H1 (cell line): ENCODE measurements around the gene CYP2J2. TPM values are rescaled to one million over a fixed set of nuclear protein-coding genes. Genes with fewer than 3 reads are reported as not detected.

ENCODE experiments used
- CTCF ChIA-PET: fragments of 300-600 bp; sonication (Branson Sonifier 250); formaldehyde crosslinking; loops from one replicate; lab custom pipeline; 2021; ENCODE audit not compliant: partially characterized antibody; lab: Charles Lee
- POLR2A ChIA-PET: fragments of 300-600 bp; sonication (Branson Sonifier 250); formaldehyde crosslinking; loops from one replicate; lab custom pipeline; 2021; ENCODE audit warnings: inconsistent platforms; ENCODE audit not compliant: partially characterized antibody; lab: Charles Lee
- DNase-seq, 2 experiments: peaks; one replicate each; pipeline versions ENCODE4 v3.0.0 to v3.0.0-alpha.2; 2010 to 2022; ENCODE audit warnings: low spot score in 2 of 2, low read depth in 1 of 2, mixed read lengths in 1 of 2
- FAIRE-seq: peaks from 2 replicates; lab custom pipeline; 2011; peaks lifted over from hg19 to GRCh38; lab: Jason Lieb, UNC
- H2AFZ ChIP-seq: 2 replicates; pipeline ENCODE4 v1.8.1; 2012; ENCODE audit warnings: low read length, inconsistent platforms
- H2AK5ac ChIP-seq: 2 replicates; pipeline ENCODE4 v1.6.1; 2013; ENCODE audit warnings: low read depth, low read length
- H2BK120ac ChIP-seq: replicated peaks from 2 replicates; pipeline ENCODE3; 2013; ENCODE audit warnings: low read depth, low read length, inconsistent platforms
- H2BK12ac ChIP-seq: 2 replicates; pipeline ENCODE4 v1.6.1; 2013; ENCODE audit warnings: low read depth, low read length
- H2BK15ac ChIP-seq: 2 replicates; pipeline ENCODE4 v1.6.1; 2013; ENCODE audit warnings: low read length
- H2BK20ac ChIP-seq: 2 replicates; pipeline ENCODE4 v1.6.1; 2013; ENCODE audit warnings: low read length
- H2BK5ac ChIP-seq: 2 replicates; pipeline ENCODE4 v1.6.1; 2013; ENCODE audit warnings: low read depth, low read length
- H3K14ac ChIP-seq: 2 replicates; pipeline ENCODE4 v1.6.1; 2013; ENCODE audit warnings: inconsistent platforms; ENCODE audit not compliant: insufficient read length
- H3K18ac ChIP-seq: 2 replicates; pipeline ENCODE4 v1.6.1; 2013; ENCODE audit warnings: low read length; ENCODE audit errors: extremely low read depth
- H3K23ac ChIP-seq: 2 replicates; pipeline ENCODE4 v1.6.1; 2013; ENCODE audit warnings: inconsistent platforms; ENCODE audit not compliant: insufficient read length
- H3K23me2 ChIP-seq: 2 replicates; pipeline ENCODE4 v1.6.1; 2013; ENCODE audit warnings: low read depth, low read length
- H3K27ac ChIP-seq: 2 replicates; pipeline ENCODE4 v1.6.1; 2011; ENCODE audit warnings: low read depth, low read length, inconsistent platforms
- H3K27me3 ChIP-seq, 4 experiments: replicated peaks in 1 of 4; 1 replicate in 1 of 4; 2 replicates in 3 of 4; pipeline versions ENCODE4 v1.6.1 to v1.8.1; 2011 to 2013; ENCODE audit warnings: low read length in 3 of 4, mild to moderate bottlenecking in 3 of 4, inconsistent platforms in 2 of 4, mixed read lengths in 2 of 4, moderate library complexity in 1 of 4; ENCODE audit not compliant: control insufficient read depth in 3 of 4, insufficient read depth in 3 of 4; ENCODE audit errors: extremely low read depth in 1 of 4
- H3K36me3 ChIP-seq, 4 experiments: 2 replicates each; pipeline versions ENCODE4 v1.6.1 to v1.8.1; 2011 to 2013; ENCODE audit warnings: mild to moderate bottlenecking in 4 of 4, low read length in 3 of 4, moderate library complexity in 2 of 4, control low read depth in 1 of 4, inconsistent platforms in 1 of 4; ENCODE audit not compliant: insufficient read depth in 4 of 4, control insufficient read depth in 2 of 4
- H3K4ac ChIP-seq: replicated peaks from 2 replicates; pipeline ENCODE3; 2013; ENCODE audit warnings: low read length, low read depth, mixed read lengths, inconsistent platforms; ENCODE audit not compliant: insufficient read length
- H3K4me1 ChIP-seq, 4 experiments: replicated peaks in 1 of 4; 1 replicate in 1 of 4; 2 replicates in 3 of 4; pipeline versions ENCODE4 v1.6.1 to v1.8.1; 2011 to 2013; ENCODE audit warnings: low read length in 3 of 4, inconsistent platforms in 2 of 4, mixed read lengths in 1 of 4; ENCODE audit not compliant: insufficient read depth in 4 of 4, control insufficient read depth in 3 of 4
- H3K4me2 ChIP-seq, 2 experiments: 2 replicates each; pipeline versions ENCODE4 v1.6.1 to v1.8.1; 2011 to 2013; ENCODE audit warnings: low read depth in 2 of 2, low read length in 2 of 2, control low read depth in 1 of 2, inconsistent platforms in 1 of 2, mild to moderate bottlenecking in 1 of 2; ENCODE audit not compliant: insufficient read depth in 1 of 2
- H3K4me3 ChIP-seq, 4 experiments: fragments of 200-600, 300-600 bp in 1 of 4; sonication (generic), shearing (Covaris generic), sonication (Bioruptor Twin) in 1 of 4; 2 replicates each; pipeline versions ENCODE4 v1.5.1 to v1.8.1; 2011 to 2016; ENCODE audit warnings: low read length in 4 of 4, low read depth in 3 of 4, control low read depth in 2 of 4, inconsistent platforms in 2 of 4, mild to moderate bottlenecking in 2 of 4, mixed read lengths in 1 of 4, moderate library complexity in 1 of 4; ENCODE audit not compliant: insufficient read depth in 2 of 4; ENCODE audit errors: extremely low read depth in 1 of 4
- H3K56ac ChIP-seq: replicated peaks from 2 replicates; pipeline ENCODE3; 2013; ENCODE audit warnings: low read depth, mild to moderate bottlenecking, mixed read lengths, low read length, inconsistent platforms; ENCODE audit not compliant: insufficient read length
- H3K79me1 ChIP-seq: 2 replicates; pipeline ENCODE4 v1.6.1; 2013; ENCODE audit warnings: low read depth, low read length, control low read depth
- H3K79me2 ChIP-seq, 2 experiments: 2 replicates each; pipeline versions ENCODE4 v1.6.1 to v1.8.1; 2012 to 2013; ENCODE audit warnings: low read length in 2 of 2, mild to moderate bottlenecking in 2 of 2, inconsistent platforms in 1 of 2; ENCODE audit not compliant: insufficient read depth in 2 of 2, control insufficient read depth in 1 of 2
- H3K9ac ChIP-seq, 4 experiments: replicated peaks in 1 of 4; 1 replicate in 1 of 4; 2 replicates in 3 of 4; pipeline versions ENCODE4 v1.6.1 to v1.8.1; 2011 to 2013; ENCODE audit warnings: low read depth in 3 of 4, low read length in 3 of 4, control low read depth in 2 of 4, mild to moderate bottlenecking in 2 of 4, moderate library complexity in 2 of 4, inconsistent platforms in 1 of 4; ENCODE audit errors: extremely low read depth in 1 of 4
- H3K9me3 ChIP-seq, 2 experiments: 2 replicates each; pipeline versions ENCODE4 v1.6.1 to v1.8.1; 2012 to 2013; ENCODE audit warnings: mild to moderate bottlenecking in 2 of 2, moderate library complexity in 2 of 2, control low read depth in 1 of 2, inconsistent platforms in 1 of 2, low read depth in 1 of 2, low read length in 1 of 2, mixed read lengths in 1 of 2; ENCODE audit not compliant: insufficient read depth in 2 of 2
- H4K20me1 ChIP-seq, 2 experiments: replicated peaks in 1 of 2; 2 replicates each; pipeline versions ENCODE3 to v1.8.1; 2011 to 2013; ENCODE audit warnings: inconsistent platforms in 2 of 2, low read length in 2 of 2, mild to moderate bottlenecking in 1 of 2; ENCODE audit not compliant: insufficient read depth in 2 of 2, control insufficient read depth in 1 of 2
- H4K5ac ChIP-seq: 2 replicates; pipeline ENCODE4 v1.6.1; 2013; ENCODE audit warnings: low read length, low read depth, mixed read lengths, inconsistent platforms; ENCODE audit not compliant: insufficient read length
- H4K8ac ChIP-seq: 2 replicates; pipeline ENCODE4 v1.8.0; 2013; ENCODE audit warnings: mild to moderate bottlenecking, moderate library complexity, low read length, inconsistent platforms; ENCODE audit not compliant: insufficient read depth; ENCODE audit errors: extremely low read depth
- H4K91ac ChIP-seq: replicated peaks from 2 replicates; pipeline ENCODE3; 2013; ENCODE audit warnings: low read length, mixed read lengths, inconsistent platforms; ENCODE audit not compliant: insufficient read length
- JUND ChIP-seq: IDR thresholded peaks from 2 replicates; pipeline ENCODE4 v1.6.1; 2011; ENCODE audit warnings: mild to moderate bottlenecking, improper control_type of control experiment, low read length
- KDM1A ChIP-seq: fragments of 200-600, 300-600 bp; sonication (generic); IDR thresholded peaks from 2 replicates; pipeline ENCODE4 v1.7.1; 2016; ENCODE audit warnings: mild to moderate bottlenecking, low read length, borderline replicate concordance
- POLR2AphosphoS5 ChIP-seq: IDR thresholded peaks from 2 replicates; pipeline ENCODE4 v1.6.1; 2011; ENCODE audit warnings: low read depth, low read length
- polyA plus RNA-seq, 7 experiments: library from polyadenylated mRNA; depleted of rRNA in 3 of 7; stranded (reverse) in 5 of 7; unstranded in 2 of 7; fragments of >200 nt in 5 of 7; fragments of 200-250 nt in 2 of 7; gene quantifications; 1 replicate in 5 of 7; 2 replicates in 1 of 7; 4 replicates in 1 of 7; pipeline versions ENCODE4 v1.2.1 to v1.2.3, GENCODE V29; 2011 to 2013; ENCODE audit warnings: missing spikeins in 2 of 7, mixed read lengths in 2 of 7
- total RNA-seq: library from RNA; stranded (reverse); fragmentation: NEBNext Ultra II Directional; extraction: Animal tissue kit (Norgen Biotek cat#: 25700); gene quantifications from 2 replicates; pipeline ENCODE4 v1.2.1, GENCODE V29; 2021

The CYP2J2 gene
- total and polyA plus RNA-seq, 2 of the 8 experiments (the other 6 are each of a cell fraction or from before 2014, with no cell fraction given), result 0.59 to 2.1 TPM

- Histone ChIP-seq H2BK120ac (no peak overlapping the region), H2AFZ (no peak overlapping the region), H3K4me3 (no peak overlapping the region), H4K5ac (no peak overlapping the region), H3K14ac (no peak overlapping the region), H3K79me2 (no peaks in the 10 kb centered on the region), H2BK15ac (no peak overlapping the region), H3K4me2 (no peak overlapping the region), H3K36me3 (peaks cover 0 to 30% (median 5%) of the 10 kb centered on the region in 4 experiments; a peak in 5 of 8 replicates), H3K4me1 (no peaks in the 10 kb centered on the region), H2BK20ac (no peak overlapping the region), H3K56ac (no peak overlapping the region), H3K27ac (no peak overlapping the region), H2AK5ac (no peak overlapping the region), H3K79me1 (no peaks in the 10 kb centered on the region), H4K8ac (no peak overlapping the region), H4K91ac (no peak overlapping the region), H3K9ac (no peak overlapping the region), H2BK12ac (no peak overlapping the region), H3K4ac (no peak overlapping the region), H3K18ac (no peak overlapping the region), H3K23ac (no peak overlapping the region), H3K27me3 (no peaks in the 10 kb centered on the region), H3K23me2 (no peaks in the 10 kb centered on the region), H4K20me1 (no peaks in the 10 kb centered on the region), H2BK5ac (no peak overlapping the region), H3K9me3 (no peaks in the 10 kb centered on the region)
- ChIA-PET POLR2A (no interaction called here), CTCF (interaction anchor here (0.9 kb wide), 1 partner anchor 75 kb away, joined by 4 read pairs; no protein-coding TSS in a partner anchor)
- FAIRE-seq (no peak), DNase-seq (no peak)
- TF ChIP-seq KDM1A (no peak), JUND (no peak), POLR2AphosphoS5 (no peak)
These were observed 54.8 kb downstream of the CYP2J2 start for GRCh38 chr1:59871746-59872145.
